Fibroblast of lung (primary cell): ENCODE measurements around the gene POLN.

ENCODE experiments used
- EZH2 ChIP-seq: IDR thresholded peaks from 2 replicates; pipeline ENCODE4 v1.5.1; 2012; ENCODE audit warnings: low read length, control low read depth, mild to moderate bottlenecking; ENCODE audit errors: missing control alignments
- TF ChIP-seq, protein P1 (sequence below), 2 donors: IDR thresholded peaks in 1 of 2; conservative IDR thresholded peaks in 1 of 2; 1 replicate in 1 of 2; 2 replicates in 1 of 2; pipeline ENCODE4 v1.5.1; 2011 to 2012; ENCODE audit warnings: low read length in 2 of 2, control low read depth in 1 of 2, inconsistent platforms in 1 of 2, low read depth in 1 of 2, mild to moderate bottlenecking in 1 of 2

DNA sequence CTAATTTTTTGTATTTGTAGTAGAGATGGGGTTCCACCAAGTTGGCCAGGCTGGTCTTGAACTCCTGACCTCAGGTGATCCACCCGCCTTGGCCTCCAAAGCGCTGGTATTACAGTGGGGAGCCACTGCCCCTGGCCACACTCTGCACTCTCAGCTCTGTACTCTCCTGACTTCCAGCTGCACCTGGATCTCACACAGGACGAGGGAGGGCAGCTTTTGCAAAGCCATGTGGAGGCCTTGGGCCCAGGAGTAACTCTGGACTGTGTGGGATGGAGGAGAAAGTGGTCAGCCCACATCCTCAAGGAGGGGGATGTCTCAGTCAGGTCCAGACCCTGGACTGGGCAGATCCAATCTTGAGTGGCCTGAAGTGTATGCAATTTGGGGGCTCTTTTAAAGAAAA, 159.8 kb downstream of the POLN start:
- TF ChIP-seq, protein P1, sequence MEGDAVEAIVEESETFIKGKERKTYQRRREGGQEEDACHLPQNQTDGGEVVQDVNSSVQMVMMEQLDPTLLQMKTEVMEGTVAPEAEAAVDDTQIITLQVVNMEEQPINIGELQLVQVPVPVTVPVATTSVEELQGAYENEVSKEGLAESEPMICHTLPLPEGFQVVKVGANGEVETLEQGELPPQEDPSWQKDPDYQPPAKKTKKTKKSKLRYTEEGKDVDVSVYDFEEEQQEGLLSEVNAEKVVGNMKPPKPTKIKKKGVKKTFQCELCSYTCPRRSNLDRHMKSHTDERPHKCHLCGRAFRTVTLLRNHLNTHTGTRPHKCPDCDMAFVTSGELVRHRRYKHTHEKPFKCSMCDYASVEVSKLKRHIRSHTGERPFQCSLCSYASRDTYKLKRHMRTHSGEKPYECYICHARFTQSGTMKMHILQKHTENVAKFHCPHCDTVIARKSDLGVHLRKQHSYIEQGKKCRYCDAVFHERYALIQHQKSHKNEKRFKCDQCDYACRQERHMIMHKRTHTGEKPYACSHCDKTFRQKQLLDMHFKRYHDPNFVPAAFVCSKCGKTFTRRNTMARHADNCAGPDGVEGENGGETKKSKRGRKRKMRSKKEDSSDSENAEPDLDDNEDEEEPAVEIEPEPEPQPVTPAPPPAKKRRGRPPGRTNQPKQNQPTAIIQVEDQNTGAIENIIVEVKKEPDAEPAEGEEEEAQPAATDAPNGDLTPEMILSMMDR (conservative IDR thresholded peaks at IDR 0.05 in 1 of 2, IDR thresholded peaks at IDR 0.05 in 1 of 2; ENCODE audit: low read depth in 1 of 2, low read length in 2 of 2): no peak
- no peak for TF ChIP-seq EZH2
